K562 (cell line): ENCODE data around the gene MCC. TPM values are rescaled to one million over a fixed set of nuclear protein-coding genes. Genes with fewer than 3 reads are reported as not detected.

Experiments
- ARID1B ChIP-seq: fragments of 450-650 bp; IDR thresholded peaks from 2 replicates; pipeline ENCODE4 v1.6.1; 2016; ENCODE audit warnings: antibody characterized with exemption, mild to moderate bottlenecking, inconsistent platforms
- C11orf30 ChIP-seq: fragments of 450-650 bp; IDR thresholded peaks from 2 replicates; pipeline ENCODE4 v1.6.1; 2016; ENCODE audit warnings: low read depth, mild to moderate bottlenecking
- CHD2 ChIP-seq: IDR thresholded peaks from 2 replicates; pipeline ENCODE4 v1.6.1; 2011; ENCODE audit warnings: low read depth, low read length
- CTBP1 ChIP-seq: fragments of 450-650 bp; IDR thresholded peaks from 2 replicates; pipeline ENCODE4 v1.6.1; 2016; ENCODE audit warnings: borderline replicate concordance
- FOXK2 ChIP-seq, 2 experiments: fragments of 450-650 bp; IDR thresholded peaks in 1 of 2; conservative IDR thresholded peaks in 1 of 2; 2 replicates each; pipeline ENCODE4 v1.6.1; 2016; ENCODE audit warnings: low read depth in 2 of 2, mild to moderate bottlenecking in 1 of 2
- HNRNPL ChIP-seq: fragments of 200-400 bp; formaldehyde crosslinking; IDR thresholded peaks from 2 replicates; pipeline ENCODE4 v1.6.1; 2017; ENCODE audit warnings: low read depth, mild to moderate bottlenecking, low read length
- SIN3A ChIP-seq, 2 experiments: fragments of 150-350 bp in 1 of 2; IDR thresholded peaks; 2 replicates each; pipeline ENCODE4 v1.6.1; 2011 to 2016; ENCODE audit warnings: borderline replicate concordance in 2 of 2, low read depth in 2 of 2, low read length in 2 of 2, mild to moderate bottlenecking in 2 of 2, moderate library complexity in 2 of 2; ENCODE audit not compliant: control insufficient read depth in 1 of 2
- TBL1XR1 ChIP-seq, 2 experiments: IDR thresholded peaks; 2 replicates each; pipeline ENCODE4 v1.6.1; 2012; ENCODE audit warnings: improper control_type of control experiment in 2 of 2, low read length in 2 of 2, mild to moderate bottlenecking in 1 of 2
- TBP ChIP-seq: optimal IDR thresholded peaks from 2 replicates; pipeline ENCODE3; 2011; ENCODE audit warnings: low read depth, low read length, improper control_type of control experiment
- TEAD4 ChIP-seq, 2 experiments: sonication (generic) in 1 of 2; formaldehyde crosslinking in 1 of 2; IDR thresholded peaks; 2 replicates each; pipeline versions ENCODE4 v1.6.1 to v1.8.0; 2012 to 2022; ENCODE audit warnings: borderline replicate concordance in 1 of 2, inconsistent platforms in 1 of 2, low read length in 1 of 2, mild to moderate bottlenecking in 1 of 2, missing genetic modification reagents in 1 of 2
- ZNF609 ChIP-seq: sonication (generic); formaldehyde crosslinking; IDR thresholded peaks from 2 replicates; pipeline ENCODE4 v1.8.1; 2023; ENCODE audit warnings: missing genetic modification reagents, mild to moderate bottlenecking, borderline replicate concordance
- polyA plus RNA-seq, 8 experiments: library from polyadenylated mRNA; depleted of rRNA in 4 of 8; stranded (reverse) in 5 of 8; unstranded in 3 of 8; fragments of >200 nt; fragmentation: Nextera tagmentation in 2 of 8; fragmentation: Illumina TruSeq in 1 of 8; extraction: Ambion mirVana in 2 of 8; extraction: Trizol in 1 of 8; gene quantifications; 2 replicates each; pipeline versions ENCODE4 v1.2.1 to v1.2.3, GENCODE V29; 2011 to 2014; ENCODE audit warnings: inconsistent platforms in 1 of 8, missing spikeins in 1 of 8
- total RNA-seq, 7 experiments: library from RNA; depleted of rRNA in 6 of 7; stranded (reverse); fragments of >200 nt in 6 of 7; fragmentation: Illumina TruSeq in 2 of 7; extraction: Trizol in 2 of 7; gene quantifications; 2 replicates each; pipeline versions ENCODE4 v1.2.1 to v1.2.3, GENCODE V29; 2011 to 2021; ENCODE audit warnings: low replicate concordance in 1 of 7
- TF ChIP-seq, protein P1 (sequence below): sonication (generic); formaldehyde crosslinking; IDR thresholded peaks from 2 replicates; pipeline ENCODE4 v1.8.1; 2022; ENCODE audit warnings: missing genetic modification reagents
- TF ChIP-seq, protein P2 (sequence below), 2 experiments: fragments of 450-650 bp in 1 of 2; sonication (generic) in 1 of 2; formaldehyde crosslinking; conservative IDR thresholded peaks; 2 replicates each; pipeline versions ENCODE4 v1.4.0 to v1.8.1; 2020 to 2022; ENCODE audit warnings: mild to moderate bottlenecking in 1 of 2, missing genetic modification reagents in 1 of 2
- TF ChIP-seq, protein P3 (sequence below): fragments of 450-650 bp; formaldehyde crosslinking; IDR thresholded peaks from 2 replicates; pipeline ENCODE4 v1.4.0; 2020; ENCODE audit warnings: mild to moderate bottlenecking, mixed read lengths
- TF ChIP-seq, protein P4 (sequence below): IDR thresholded peaks from 2 replicates; pipeline ENCODE4 v1.6.1; 2011; ENCODE audit warnings: borderline replicate concordance, low read depth, mild to moderate bottlenecking, moderate library complexity, low read length; ENCODE audit not compliant: insufficient read depth, poor library complexity, severe bottlenecking

The MCC gene
- total and polyA plus RNA-seq, 9 of the 15 experiments (the other 6 are each of a cell fraction or from before 2014, with no cell fraction given), result 0.04 to 0.24 (median 0.06) TPM; not detected in 1

GRCh38 chr5:113050721-113051382 lies 437.4 kb downstream of the MCC start (continued):
- TF ChIP-seq ZNF609 (CRISPR knock-in tag) (no peak), FOXK2 (conservative IDR thresholded peaks at IDR 0.05 in 1 of 2, IDR thresholded peaks at IDR 0.05 in 1 of 2; ENCODE audit: low read depth in 2 of 2) (0 out of 4 replicates have a peak, but pooled peaks of 1 of the 2 experiments have one; percentile 14), C11orf30 (peak; percentile 100), TBP (no peak), CHD2 (no peak), SIN3A (IDR thresholded peaks at IDR 0.05; ENCODE audit: borderline replicate concordance in 2 of 2, control insufficient read depth in 1 of 2, low read depth in 2 of 2, low read length in 2 of 2) (no peak), TBL1XR1 (IDR thresholded peaks at IDR 0.05; ENCODE audit: low read length in 2 of 2) (no peak), TEAD4 (IDR thresholded peaks at IDR 0.05; ENCODE audit: low read length) (no peak), TEAD4 (CRISPR knock-in tag; IDR thresholded peaks at IDR 0.05; ENCODE audit: borderline replicate concordance) (no peak), HNRNPL (no peak), CTBP1 (no peak), ARID1B (peak; percentile 50)
- TF ChIP-seq, protein P1, sequence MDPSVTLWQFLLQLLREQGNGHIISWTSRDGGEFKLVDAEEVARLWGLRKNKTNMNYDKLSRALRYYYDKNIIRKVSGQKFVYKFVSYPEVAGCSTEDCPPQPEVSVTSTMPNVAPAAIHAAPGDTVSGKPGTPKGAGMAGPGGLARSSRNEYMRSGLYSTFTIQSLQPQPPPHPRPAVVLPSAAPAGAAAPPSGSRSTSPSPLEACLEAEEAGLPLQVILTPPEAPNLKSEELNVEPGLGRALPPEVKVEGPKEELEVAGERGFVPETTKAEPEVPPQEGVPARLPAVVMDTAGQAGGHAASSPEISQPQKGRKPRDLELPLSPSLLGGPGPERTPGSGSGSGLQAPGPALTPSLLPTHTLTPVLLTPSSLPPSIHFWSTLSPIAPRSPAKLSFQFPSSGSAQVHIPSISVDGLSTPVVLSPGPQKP (CRISPR knock-in tag), result no peak
- TF ChIP-seq, protein P2, sequence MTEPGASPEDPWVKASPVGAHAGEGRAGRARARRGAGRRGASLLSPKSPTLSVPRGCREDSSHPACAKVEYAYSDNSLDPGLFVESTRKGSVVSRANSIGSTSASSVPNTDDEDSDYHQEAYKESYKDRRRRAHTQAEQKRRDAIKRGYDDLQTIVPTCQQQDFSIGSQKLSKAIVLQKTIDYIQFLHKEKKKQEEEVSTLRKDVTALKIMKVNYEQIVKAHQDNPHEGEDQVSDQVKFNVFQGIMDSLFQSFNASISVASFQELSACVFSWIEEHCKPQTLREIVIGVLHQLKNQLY (CRISPR knock-in tag; conservative IDR thresholded peaks at IDR 0.05), result no peak
- TF ChIP-seq, protein P3, sequence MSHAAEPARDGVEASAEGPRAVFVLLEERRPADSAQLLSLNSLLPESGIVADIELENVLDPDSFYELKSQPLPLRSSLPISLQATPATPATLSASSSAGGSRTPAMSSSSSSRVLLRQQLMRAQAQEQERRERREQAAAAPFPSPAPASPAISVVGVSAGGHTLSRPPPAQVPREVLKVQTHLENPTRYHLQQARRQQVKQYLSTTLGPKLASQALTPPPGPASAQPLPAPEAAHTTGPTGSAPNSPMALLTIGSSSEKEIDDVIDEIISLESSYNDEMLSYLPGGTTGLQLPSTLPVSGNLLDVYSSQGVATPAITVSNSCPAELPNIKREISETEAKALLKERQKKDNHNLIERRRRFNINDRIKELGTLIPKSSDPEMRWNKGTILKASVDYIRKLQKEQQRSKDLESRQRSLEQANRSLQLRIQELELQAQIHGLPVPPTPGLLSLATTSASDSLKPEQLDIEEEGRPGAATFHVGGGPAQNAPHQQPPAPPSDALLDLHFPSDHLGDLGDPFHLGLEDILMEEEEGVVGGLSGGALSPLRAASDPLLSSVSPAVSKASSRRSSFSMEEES (CRISPR knock-in tag), result no peak
- TF ChIP-seq, protein P4, sequence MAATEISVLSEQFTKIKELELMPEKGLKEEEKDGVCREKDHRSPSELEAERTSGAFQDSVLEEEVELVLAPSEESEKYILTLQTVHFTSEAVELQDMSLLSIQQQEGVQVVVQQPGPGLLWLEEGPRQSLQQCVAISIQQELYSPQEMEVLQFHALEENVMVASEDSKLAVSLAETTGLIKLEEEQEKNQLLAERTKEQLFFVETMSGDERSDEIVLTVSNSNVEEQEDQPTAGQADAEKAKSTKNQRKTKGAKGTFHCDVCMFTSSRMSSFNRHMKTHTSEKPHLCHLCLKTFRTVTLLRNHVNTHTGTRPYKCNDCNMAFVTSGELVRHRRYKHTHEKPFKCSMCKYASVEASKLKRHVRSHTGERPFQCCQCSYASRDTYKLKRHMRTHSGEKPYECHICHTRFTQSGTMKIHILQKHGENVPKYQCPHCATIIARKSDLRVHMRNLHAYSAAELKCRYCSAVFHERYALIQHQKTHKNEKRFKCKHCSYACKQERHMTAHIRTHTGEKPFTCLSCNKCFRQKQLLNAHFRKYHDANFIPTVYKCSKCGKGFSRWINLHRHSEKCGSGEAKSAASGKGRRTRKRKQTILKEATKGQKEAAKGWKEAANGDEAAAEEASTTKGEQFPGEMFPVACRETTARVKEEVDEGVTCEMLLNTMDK, result no peak
